Measurements from ENCODE around the gene AKAP8.
A peak's percentile ranks its signal among the peaks of the same experiment; 100 is the strongest.

AKAP8 gene

DNA sequence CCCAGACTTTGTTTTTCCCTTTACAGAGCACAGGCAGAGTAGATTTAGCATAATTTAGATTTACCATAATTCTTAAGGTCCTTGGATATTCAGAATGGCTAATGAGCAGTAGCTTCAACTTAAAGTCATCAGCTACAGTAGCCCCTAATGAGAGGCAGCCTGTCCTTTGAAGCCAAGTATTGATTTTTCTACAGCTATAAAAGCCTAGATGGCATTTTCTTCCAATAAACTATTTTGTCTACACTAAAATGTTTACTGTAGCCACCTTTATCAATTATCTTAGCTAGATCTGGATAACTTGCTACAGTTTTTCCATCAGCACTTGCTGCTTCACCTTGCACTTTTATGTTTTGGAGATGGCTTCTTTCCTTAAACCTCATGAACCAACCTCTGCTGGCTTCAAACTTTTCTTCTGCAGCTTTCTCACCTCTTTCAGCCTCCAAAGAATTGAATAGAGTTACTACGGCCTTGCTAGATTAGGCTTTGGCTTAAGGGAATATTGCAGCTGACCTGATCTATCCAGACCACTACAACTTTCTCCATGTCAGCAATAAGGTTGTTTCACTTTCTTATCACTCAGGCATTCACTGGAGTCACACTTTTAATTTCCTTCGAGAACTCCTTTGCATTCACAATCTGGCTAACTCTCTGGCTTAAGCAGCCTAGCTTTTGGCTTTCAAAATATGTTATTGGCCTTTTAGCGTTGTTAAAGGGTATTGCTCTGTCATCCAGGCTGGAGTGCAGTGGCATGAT lies 73.8 kb downstream of the AKAP8 start:
- TF ChIP-seq GATA3 (IDR thresholded peaks at IDR 0.05; ENCODE audit: low read depth, low read length) (no peak), GATA2 (IDR thresholded peaks at IDR 0.05; ENCODE audit: low read depth, low read length) (no peak)

DNA sequence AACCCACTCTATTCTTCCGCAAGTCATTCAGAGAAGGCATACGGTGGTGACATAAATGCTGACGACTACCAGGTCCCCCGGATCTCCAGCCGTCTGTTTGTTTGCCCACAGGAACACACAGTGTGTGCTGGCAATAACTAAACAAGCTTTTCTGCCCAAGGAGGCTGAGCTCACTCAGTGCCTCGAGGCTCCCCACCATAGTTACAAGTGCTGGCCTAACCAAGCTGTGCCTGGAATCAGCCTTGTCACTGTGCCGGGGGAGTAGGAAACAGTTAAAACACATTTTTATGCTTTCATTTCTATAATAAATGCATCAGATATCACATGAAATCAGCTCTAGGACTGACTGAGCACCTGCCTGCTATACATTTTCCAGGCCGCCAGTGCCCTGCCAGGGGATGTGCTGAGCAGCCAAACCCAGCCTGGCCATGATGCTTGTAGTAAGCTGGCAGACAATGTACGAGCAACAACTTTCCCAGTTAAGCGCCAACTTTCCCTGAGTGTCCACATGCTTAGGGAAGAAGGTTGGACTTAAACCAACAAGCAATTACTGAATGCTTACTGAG lies 75.4 kb downstream of the AKAP8 start:
- peak; percentile 55 for TF ChIP-seq GATA2 (IDR thresholded peaks at IDR 0.05; ENCODE audit: low read depth, low read length)
- TF ChIP-seq GATA3 (IDR thresholded peaks at IDR 0.05; ENCODE audit: low read depth, low read length), result no peak

Measured in SH-SY5Y (cell line).